Measurements from ENCODE around the gene PEPD.

Gene PEPD

GRCh38 chr19:33349319-33350289 is 172.0 kb downstream of the PEPD start:
- no peak for DNase-seq

- no peak for DNase-seq
Observed at GRCh38 chr19:33348301-33349010, 173.1 kb downstream of the PEPD start.

GRCh38 chr19:33347300-33347699 is 174.3 kb downstream of the PEPD start:
- DNase-seq, result no peak

- no peak for DNase-seq
Observed at GRCh38 chr19:33346665-33347064, 174.9 kb downstream of the PEPD start.

- DNase-seq, result no peak
Observed at GRCh38 chr19:33345163-33345562, 176.4 kb downstream of the PEPD start.

- DNase-seq, result peak; percentile 43
Observed at GRCh38 chr19:33344573-33344925, 177.0 kb downstream of the PEPD start.

GRCh38 chr19:33343859-33344572 is 177.6 kb downstream of the PEPD start:
- DNase-seq, result peak; percentile 65

GRCh38 chr19:33343301-33343700 is 178.3 kb downstream of the PEPD start:
- no peak for DNase-seq

- DNase-seq, result no peak
Observed at GRCh38 chr19:33340991-33341390, 180.6 kb downstream of the PEPD start.

GRCh38 chr19:33339016-33339984 is 182.3 kb downstream of the PEPD start:
- no peak for DNase-seq

All from femur (tissue), 1 donor.